Transverse colon (tissue), 4 donors: Measurements from ENCODE around the gene CDH12.
"Not testable (repeated sequence)": the region's sequence is repeated elsewhere in the genome, so short reads cannot be mapped to it uniquely, and the experiment has no call there.

Experiments used
- EP300 ChIP-seq: sonication (generic); formaldehyde crosslinking; IDR thresholded peaks from one replicate; pipeline ENCODE4 v1.6.1; 2017; ENCODE audit warnings: antibody characterized with exemption, low read depth
- POLR2A ChIP-seq: fragments of 450-650 bp; IDR thresholded peaks from one replicate; pipeline ENCODE4 v1.6.1; 2016; ENCODE audit warnings: antibody characterized with exemption, mild to moderate bottlenecking, moderate library complexity
- POLR2AphosphoS5 ChIP-seq, 3 donors: sonication (generic); formaldehyde crosslinking; IDR thresholded peaks; one replicate each; pipeline ENCODE4 v1.6.1; 2016; ENCODE audit warnings: antibody characterized with exemption in 3 of 3
- TF ChIP-seq, protein P1 (sequence below), 5 experiments: fragments of 200-600 bp in 3 of 5; fragments of 450-650 bp in 2 of 5; sonication (generic) in 3 of 5; IDR thresholded peaks; 1 replicate in 2 of 5; 2 replicates in 3 of 5; pipeline ENCODE4 v1.5.1; 2016 to 2017; ENCODE audit warnings: antibody characterized with exemption in 5 of 5, inconsistent platforms in 3 of 5, mild to moderate bottlenecking in 2 of 5, moderate library complexity in 1 of 5

DNA sequence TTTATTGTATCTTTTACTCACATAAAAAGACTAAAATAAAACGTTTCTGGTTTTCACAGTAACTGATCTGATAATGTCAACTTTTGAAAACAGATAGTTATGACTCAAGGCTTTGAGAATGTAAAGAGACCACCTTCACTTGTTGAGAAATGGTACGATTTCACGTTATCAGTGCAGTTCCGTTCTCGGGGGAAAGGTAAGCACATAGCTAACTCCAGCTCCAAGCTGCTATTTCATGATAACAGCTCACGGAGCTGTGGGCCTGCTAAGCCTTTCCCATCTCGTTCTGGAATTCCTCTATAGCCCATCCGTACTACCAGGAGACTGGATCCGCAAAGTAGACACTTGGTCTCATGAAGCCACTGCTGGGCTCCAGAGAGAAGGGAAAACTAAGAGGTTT lies 701.3 kb downstream of the CDH12 start:
- not testable (repeated sequence) for TF ChIP-seq POLR2A; POLR2AphosphoS5 (IDR thresholded peaks at IDR 0.05); EP300
- TF ChIP-seq, protein P1, sequence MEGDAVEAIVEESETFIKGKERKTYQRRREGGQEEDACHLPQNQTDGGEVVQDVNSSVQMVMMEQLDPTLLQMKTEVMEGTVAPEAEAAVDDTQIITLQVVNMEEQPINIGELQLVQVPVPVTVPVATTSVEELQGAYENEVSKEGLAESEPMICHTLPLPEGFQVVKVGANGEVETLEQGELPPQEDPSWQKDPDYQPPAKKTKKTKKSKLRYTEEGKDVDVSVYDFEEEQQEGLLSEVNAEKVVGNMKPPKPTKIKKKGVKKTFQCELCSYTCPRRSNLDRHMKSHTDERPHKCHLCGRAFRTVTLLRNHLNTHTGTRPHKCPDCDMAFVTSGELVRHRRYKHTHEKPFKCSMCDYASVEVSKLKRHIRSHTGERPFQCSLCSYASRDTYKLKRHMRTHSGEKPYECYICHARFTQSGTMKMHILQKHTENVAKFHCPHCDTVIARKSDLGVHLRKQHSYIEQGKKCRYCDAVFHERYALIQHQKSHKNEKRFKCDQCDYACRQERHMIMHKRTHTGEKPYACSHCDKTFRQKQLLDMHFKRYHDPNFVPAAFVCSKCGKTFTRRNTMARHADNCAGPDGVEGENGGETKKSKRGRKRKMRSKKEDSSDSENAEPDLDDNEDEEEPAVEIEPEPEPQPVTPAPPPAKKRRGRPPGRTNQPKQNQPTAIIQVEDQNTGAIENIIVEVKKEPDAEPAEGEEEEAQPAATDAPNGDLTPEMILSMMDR (IDR thresholded peaks at IDR 0.05): not testable (repeated sequence)
